ENCODE data around the gene ISYNA1. TPM values are rescaled to one million over a fixed set of nuclear protein-coding genes. Genes with fewer than 3 reads are reported as not detected.

Gene ISYNA1
- total and polyA plus RNA-seq, 11 donors = 14.0 to 60.6 (median 24.0) TPM

DNA sequence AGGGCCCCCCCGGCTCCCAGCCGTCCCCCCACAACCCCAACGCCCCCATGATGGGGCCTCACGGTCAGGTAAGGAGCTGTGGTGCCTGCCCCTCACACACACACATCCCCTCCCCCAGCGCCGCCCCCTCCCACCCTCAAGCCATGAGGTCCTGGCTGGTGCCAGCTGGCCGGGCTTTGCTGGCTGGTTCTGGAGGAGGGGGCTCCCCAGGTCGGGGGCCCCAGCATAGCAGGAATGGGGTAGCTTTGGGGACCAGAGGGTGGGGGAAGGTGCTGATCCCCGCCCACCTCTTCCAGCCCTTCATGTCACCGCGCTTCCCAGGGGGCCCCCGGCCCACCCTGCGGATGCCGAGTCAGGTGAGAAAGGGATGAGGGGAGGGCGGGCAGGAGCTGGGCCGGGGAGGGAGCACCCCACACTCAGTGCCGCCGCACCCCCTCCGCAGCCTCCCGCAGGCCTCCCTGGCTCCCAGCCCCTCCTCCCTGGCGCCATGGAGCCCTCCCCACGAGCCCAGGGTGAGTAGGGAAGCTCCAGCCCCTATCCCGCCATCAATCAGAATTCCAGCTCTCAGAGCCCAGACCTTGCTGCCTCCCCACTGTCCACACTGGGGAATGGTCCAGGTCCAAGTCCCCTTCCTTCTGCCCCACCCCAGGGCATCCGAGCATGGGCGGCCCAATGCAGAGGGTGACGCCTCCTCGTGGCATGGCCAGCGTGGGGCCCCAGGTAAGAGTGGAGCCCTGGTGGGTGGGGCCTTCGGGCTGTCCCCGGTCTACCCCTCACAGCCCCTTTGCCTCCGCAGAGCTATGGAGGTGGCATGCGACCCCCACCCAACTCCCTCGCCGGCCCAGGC is 6.4 kb downstream of the ISYNA1 start:
- intact Hi-C loops (cut with DNase I) = no loop called here
- Histone ChIP-seq H3K4me1 (peaks cover 11 to 61% (median 35%) of the 10 kb centered on the region in 12 donors), H3K4me3 (no peak overlapping the region), H3K9me3 (no peaks in the 10 kb centered on the region), H3K36me3 (peaks cover 0 to 22% (median 3%) of the 10 kb centered on the region in 9 donors), H3K27ac (no peak overlapping the region), H3K27me3 (no peaks in the 10 kb centered on the region)
- TF ChIP-seq, protein P1, sequence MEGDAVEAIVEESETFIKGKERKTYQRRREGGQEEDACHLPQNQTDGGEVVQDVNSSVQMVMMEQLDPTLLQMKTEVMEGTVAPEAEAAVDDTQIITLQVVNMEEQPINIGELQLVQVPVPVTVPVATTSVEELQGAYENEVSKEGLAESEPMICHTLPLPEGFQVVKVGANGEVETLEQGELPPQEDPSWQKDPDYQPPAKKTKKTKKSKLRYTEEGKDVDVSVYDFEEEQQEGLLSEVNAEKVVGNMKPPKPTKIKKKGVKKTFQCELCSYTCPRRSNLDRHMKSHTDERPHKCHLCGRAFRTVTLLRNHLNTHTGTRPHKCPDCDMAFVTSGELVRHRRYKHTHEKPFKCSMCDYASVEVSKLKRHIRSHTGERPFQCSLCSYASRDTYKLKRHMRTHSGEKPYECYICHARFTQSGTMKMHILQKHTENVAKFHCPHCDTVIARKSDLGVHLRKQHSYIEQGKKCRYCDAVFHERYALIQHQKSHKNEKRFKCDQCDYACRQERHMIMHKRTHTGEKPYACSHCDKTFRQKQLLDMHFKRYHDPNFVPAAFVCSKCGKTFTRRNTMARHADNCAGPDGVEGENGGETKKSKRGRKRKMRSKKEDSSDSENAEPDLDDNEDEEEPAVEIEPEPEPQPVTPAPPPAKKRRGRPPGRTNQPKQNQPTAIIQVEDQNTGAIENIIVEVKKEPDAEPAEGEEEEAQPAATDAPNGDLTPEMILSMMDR (IDR thresholded peaks at IDR 0.05) = no peak
- no peak for TF ChIP-seq POLR2A (IDR thresholded peaks at IDR 0.05)
- no peak for ATAC-seq
- peak in 1 of 5 donors; percentile 27 for DNase-seq
- WGBS, 4 donors = 85 to 91% (median 89%) methylated on average over 23 to 34 of the region's 34 CpGs

DNA sequence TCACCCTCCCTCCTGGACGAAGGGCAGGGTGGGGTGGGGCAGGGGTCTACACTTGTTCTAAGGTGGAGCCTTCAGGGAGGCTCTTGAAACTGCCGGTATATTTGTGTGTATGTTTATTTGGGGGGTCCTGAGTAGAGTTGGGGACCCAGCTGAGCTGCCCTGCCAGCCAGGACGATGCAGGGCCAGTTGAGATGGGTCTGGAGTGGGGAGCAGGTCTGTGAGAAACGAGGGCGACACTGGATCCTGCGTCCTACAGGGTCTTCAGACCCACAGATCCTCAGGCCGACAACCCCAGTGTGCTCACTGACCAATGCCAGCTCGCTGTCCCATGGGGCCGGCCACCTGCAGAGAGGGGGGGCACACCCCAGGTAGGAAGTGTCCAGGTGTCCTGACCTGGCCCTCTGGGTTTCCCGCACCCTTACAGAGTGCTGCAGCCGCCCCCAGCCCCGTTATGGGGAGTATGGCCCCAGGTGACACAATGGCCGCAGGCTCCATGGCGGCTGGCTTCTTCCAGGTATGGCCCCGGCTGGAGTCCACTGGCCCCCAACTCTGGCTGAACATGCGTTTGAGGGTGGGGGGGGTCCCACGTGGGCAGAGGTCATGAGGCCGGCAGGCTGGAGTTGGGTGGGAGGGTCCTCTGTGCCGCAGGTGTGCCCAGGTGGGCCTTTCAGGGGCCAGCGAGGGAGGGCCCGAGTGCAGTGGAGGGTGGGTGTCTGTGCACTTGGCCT is 7.4 kb downstream of the ISYNA1 start:
- DNase-seq (peak in 1 of 5 donors; percentile 21), ATAC-seq (no peak)
- intact Hi-C loops (cut with DNase I) = no loop called here
- TF ChIP-seq, protein P1 (IDR thresholded peaks at IDR 0.05) = no peak
- Histone ChIP-seq H3K27ac (no peak overlapping the region), H3K9me3 (no peaks in the 10 kb centered on the region), H3K4me1 (peaks cover 16 to 65% (median 41%) of the 10 kb centered on the region in 12 donors), H3K36me3 (peaks cover 0 to 15% (median under 1%) of the 10 kb centered on the region in 9 donors), H3K4me3 (no peak overlapping the region), H3K27me3 (no peaks in the 10 kb centered on the region)
- WGBS, 4 donors = 86 to 94% (median 90%) methylated on average over 15 to 21 of the region's 21 CpGs

DNA sequence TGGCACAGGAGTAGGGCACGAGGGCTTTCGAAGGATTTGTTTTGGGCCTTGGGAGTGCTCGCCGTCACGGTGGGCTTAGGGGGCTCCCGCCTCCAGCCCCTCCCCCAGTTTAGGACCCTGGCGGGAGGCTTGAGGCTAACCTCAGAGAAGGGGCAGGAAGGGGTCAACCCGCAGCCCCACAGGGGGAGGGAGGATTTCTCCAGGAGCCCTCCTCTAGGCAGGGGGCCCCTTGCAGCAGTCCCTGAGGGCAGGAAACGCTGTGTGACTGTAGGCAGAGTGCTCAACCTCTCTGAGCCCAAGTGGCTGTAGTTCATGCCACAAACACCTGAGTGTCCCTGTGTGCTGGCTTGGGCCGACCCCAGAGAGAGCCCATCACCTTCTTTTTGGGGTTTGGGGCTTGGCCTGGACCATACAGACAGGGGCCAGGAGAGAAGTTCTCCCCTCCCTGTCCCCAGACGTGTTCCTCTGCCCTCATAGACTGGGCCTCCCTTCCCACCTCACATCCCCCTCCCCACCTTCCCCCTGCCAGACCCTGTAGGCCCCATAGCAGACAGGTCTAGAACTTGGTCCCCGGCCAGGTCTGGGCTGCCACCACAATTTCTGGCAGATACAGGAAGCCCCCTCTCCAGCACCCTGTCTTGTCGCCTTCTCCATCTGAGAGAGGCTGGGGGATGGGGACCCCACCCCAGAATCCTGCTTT is 8.1 kb downstream of the ISYNA1 start:
- DNase-seq (no peak), ATAC-seq (no peak)
- Histone ChIP-seq H3K4me3 (peak overlapping the region in 9 of 12 donors; percentile 45 to 58 (median 55)), H3K9me3 (no peaks in the 10 kb centered on the region), H3K27ac (peak overlapping the region in 11 of 12 donors; percentile 57 to 89 (median 70)), H3K27me3 (no peaks in the 10 kb centered on the region), H3K36me3 (peaks cover 0 to 9% (median 0%) of the 10 kb centered on the region in 9 donors), H3K4me1 (peaks cover 18 to 72% (median 47%) of the 10 kb centered on the region in 12 donors)
- 58 to 69% (median 66%) methylated on average over 13 of the region's 13 CpGs for WGBS, 4 donors
- intact Hi-C loops (cut with DNase I) = no loop called here
- TF ChIP-seq POLR2A (IDR thresholded peaks at IDR 0.05) = no peak
- TF ChIP-seq, protein P1 (IDR thresholded peaks at IDR 0.05) = no peak

Data from heart left ventricle (tissue), 16 donors.